Psoas muscle (tissue), 8 donors: ENCODE results near the gene ROBO2. TPM values are rescaled to one million over a fixed set of nuclear protein-coding genes. Genes with fewer than 3 reads are reported as not detected.

Experiments used
- ATAC-seq, 4 donors: fragments of 200-7000 bp; cut with Tn5 transposase; one replicate each; pipeline ENCODE4 v1.9.1; 2020; ENCODE audit warnings: moderate library complexity in 3 of 4, mild to moderate bottlenecking in 2 of 4
- DNase-seq, 2 donors: peaks; one replicate each; pipeline ENCODE4 v3.0.0-alpha.2; 2020
- H3K27ac ChIP-seq: fragments of 200-600 bp; one replicate; pipeline ENCODE4 v1.8.0; 2022
- H3K27me3 ChIP-seq, 3 donors: fragments of 200-600 bp in 1 of 3; one replicate each; pipeline versions ENCODE4 v1.6.1 to v1.8.0; 2013 to 2022; ENCODE audit warnings: low read length in 2 of 3, mild to moderate bottlenecking in 2 of 3, moderate library complexity in 1 of 3; ENCODE audit not compliant: insufficient read depth in 3 of 3
- H3K36me3 ChIP-seq, 2 donors: fragments of 200-600 bp in 1 of 2; one replicate each; pipeline versions ENCODE4 v1.6.1 to v1.8.0; 2013 to 2022; ENCODE audit warnings: low read depth in 1 of 2, mild to moderate bottlenecking in 1 of 2, moderate library complexity in 1 of 2; ENCODE audit not compliant: insufficient read depth in 1 of 2
- H3K4me1 ChIP-seq: fragments of 200-600 bp; one replicate; pipeline ENCODE4 v1.8.0; 2022
- H3K4me3 ChIP-seq: fragments of 200-600 bp; one replicate; pipeline ENCODE4 v1.8.0; 2022; ENCODE audit warnings: mild to moderate bottlenecking
- H3K9me3 ChIP-seq: fragments of 200-600 bp; one replicate; pipeline ENCODE4 v1.8.0; 2022
- WGBS, 3 donors: extraction: QIAGEN DNeasy Blood & Tissue Kit; methylation state at CpG; one replicate each; pipeline versions ENCODE4 v1.1.6 to v1.1.7; 2013; 5-methylcytosine and 5-hydroxymethylcytosine counted together
- intact Hi-C, 2 donors: fragments of 100-400 bp; cut with DNase I; formaldehyde crosslinking; loops; one replicate each; pipeline versions ENCODE4 v1.11.0 to v1.14.2; 2022
- polyA plus RNA-seq, 3 donors: library from polyadenylated mRNA; stranded (reverse); fragments of 200-250 nt; gene quantifications; one replicate each; pipeline ENCODE4 v1.2.3, GENCODE V29; 2013
- total RNA-seq, 4 donors: library from RNA; stranded (reverse); fragmentation: NEBNext Ultra II Directional in 2 of 4; extraction: Animal tissue kit (Norgen Biotek cat#: 25700) in 2 of 4; gene quantifications; one replicate each; pipeline versions ENCODE4 v1.2.1 to v1.2.4, GENCODE V29; 2021 to 2023
- TF ChIP-seq, protein P1 (sequence below): fragments of 200-600 bp; IDR thresholded peaks from one replicate; pipeline ENCODE4 v1.8.0; 2022; ENCODE audit warnings: antibody characterized with exemption
- donor health status: healthy with polysubstance abuse.
- donor health status: DM: no; HTN: no; CAD: no; lungs with moderate emphysema.
- donor health status: Bipolar disorder and iron deficiency.
- donor health status: healthy.
- donor health status: DM: yes; HTN: yes; CAD: no.
- donor health status: DM: no; HTN: no; CAD: no.
- donor health status: DM: no; HTN: no; CAD: no.
- donor health status: DM: yes; HTN: yes; CAD: no.

The ROBO2 gene
- total and polyA plus RNA-seq, 7 donors: 0.03 to 0.39 (median 0.09) TPM; not detected in 1

DNA sequence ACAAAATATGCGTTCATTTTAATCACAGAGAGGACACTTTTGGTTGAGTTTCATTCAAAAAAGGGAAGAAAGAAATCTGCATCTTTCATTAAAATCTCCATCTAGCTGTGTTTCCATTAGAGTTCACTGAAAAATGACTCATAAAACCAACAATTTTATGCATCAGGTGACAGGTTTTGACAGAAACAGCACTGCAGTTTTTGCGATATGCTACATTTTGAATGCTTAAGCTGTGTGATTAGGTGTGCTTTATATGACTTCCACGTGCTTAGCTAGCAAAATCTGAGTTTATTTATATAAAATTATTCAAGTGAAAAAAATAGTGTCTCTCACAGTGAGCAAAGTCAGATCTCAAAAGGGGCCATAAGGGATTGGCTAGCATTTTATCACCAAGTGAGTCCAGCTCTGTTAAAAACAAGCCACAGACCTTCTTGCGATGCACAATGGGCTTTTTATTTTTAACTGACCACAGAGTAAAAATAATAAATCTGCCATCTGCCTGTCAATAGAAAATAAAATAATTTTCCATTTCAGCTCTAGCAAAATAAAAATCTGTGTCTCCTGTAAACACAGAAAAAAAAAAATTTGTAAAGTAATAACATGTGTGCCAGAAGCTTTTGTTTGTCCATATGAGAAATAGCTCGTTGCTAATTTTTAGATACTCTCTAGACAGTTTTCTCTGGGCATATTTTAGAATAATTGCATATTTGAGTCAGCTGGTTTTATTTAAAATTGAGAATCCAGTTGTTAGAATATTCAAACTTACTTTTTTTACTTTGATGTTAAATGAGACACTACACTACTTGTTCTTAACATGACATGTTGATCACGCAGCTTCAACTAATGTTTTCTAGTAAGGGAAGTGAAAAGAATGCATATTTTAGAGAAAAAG is 409.8 kb downstream of the ROBO2 start:
- no peak for ATAC-seq
- Histone ChIP-seq H3K4me3 (no peak overlapping the region), H3K9me3 (no peaks in the 10 kb centered on the region), H3K27ac (no peak overlapping the region), H3K4me1 (no peaks in the 10 kb centered on the region), H3K36me3 (no peaks in the 10 kb centered on the region), H3K27me3 (no peaks in the 10 kb centered on the region)
- no peak for DNase-seq
- TF ChIP-seq, protein P1, sequence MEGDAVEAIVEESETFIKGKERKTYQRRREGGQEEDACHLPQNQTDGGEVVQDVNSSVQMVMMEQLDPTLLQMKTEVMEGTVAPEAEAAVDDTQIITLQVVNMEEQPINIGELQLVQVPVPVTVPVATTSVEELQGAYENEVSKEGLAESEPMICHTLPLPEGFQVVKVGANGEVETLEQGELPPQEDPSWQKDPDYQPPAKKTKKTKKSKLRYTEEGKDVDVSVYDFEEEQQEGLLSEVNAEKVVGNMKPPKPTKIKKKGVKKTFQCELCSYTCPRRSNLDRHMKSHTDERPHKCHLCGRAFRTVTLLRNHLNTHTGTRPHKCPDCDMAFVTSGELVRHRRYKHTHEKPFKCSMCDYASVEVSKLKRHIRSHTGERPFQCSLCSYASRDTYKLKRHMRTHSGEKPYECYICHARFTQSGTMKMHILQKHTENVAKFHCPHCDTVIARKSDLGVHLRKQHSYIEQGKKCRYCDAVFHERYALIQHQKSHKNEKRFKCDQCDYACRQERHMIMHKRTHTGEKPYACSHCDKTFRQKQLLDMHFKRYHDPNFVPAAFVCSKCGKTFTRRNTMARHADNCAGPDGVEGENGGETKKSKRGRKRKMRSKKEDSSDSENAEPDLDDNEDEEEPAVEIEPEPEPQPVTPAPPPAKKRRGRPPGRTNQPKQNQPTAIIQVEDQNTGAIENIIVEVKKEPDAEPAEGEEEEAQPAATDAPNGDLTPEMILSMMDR: no peak
- 60 to 66% (median 61%) methylated on average over 6 of the region's 6 CpGs for WGBS, 3 donors
- intact Hi-C loops: loop anchor here in 1 of 2 donors (5.0 kb wide), 1 partner anchor 1478 kb away; no protein-coding TSS in a partner anchor

DNA sequence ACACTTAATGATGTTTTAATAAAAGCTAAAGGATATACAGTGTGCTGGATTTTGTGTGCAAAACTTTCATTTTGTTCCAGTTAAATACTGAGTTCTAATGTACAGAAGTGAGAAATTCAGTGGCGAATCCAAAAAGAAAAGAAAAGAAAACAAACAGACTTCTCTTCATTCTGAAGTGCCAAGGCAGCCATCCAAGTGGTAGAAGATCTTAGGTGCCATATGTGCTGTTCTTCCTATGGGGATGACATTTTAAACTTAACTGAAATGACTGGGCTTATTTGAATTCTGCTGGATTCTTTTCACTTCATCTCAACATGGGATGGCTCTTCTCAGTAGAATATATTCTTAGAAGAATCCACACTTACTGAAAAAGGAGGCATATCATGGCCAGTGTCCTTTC is 416.5 kb downstream of the ROBO2 start:
- ATAC-seq: no peak
- H3K27ac ChIP-seq: no peak overlapping the region
- no peaks in the 10 kb centered on the region for H3K9me3 ChIP-seq
- no peak for DNase-seq
- no peaks in the 10 kb centered on the region for H3K4me1 ChIP-seq
- no peaks in the 10 kb centered on the region for H3K27me3 ChIP-seq
- intact Hi-C loops: no loop called here
- no peak overlapping the region for H3K4me3 ChIP-seq
- WGBS, 3 donors: 0 to 38% (median 0%) methylated on average over 1 of the region's 1 CpG
- TF ChIP-seq, protein P1: no peak
- H3K36me3 ChIP-seq: no peaks in the 10 kb centered on the region

DNA sequence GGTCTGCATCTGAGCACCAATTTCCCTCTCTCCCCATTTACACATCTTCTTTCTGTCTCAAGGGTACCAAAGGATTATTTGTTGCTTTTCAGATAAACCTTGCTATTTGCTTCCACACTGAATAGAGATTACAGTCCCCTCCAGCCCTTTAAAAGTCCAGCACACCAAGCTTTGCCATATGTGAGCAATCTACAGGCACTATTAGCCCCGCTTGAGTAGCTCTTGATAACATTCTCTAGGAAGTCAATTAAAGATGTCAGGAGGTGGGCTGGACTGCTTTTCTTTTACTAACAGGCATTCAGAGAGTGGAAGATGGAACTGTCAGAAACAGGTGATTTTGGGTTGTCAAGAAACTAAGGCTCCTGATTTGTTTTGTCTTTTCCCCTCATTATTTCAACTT is 417.0 kb downstream of the ROBO2 start:
- TF ChIP-seq, protein P1: no peak
- ATAC-seq: no peak

DNA sequence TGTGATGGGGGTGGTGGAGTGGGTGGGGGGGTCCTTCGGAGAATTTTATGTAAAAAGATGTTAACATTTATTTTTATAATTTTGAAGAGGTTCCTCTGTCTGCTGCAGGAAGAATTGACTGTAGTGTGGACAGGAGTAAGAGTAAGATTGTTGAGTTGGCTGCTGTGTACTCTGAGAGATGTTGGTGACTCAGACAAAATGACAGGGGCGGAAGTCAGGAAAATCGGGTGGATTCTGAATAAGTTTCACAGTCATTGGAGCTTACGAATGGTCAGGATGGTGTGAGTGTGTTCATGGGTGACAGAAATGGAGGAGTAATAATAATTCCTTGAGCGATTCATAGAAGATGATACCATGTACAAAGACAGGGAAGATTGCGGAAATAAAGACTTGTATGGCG is 420.0 kb downstream of the ROBO2 start:
- ATAC-seq (no peak), DNase-seq (no peak)
- WGBS, 3 donors: 90 to 93% (median 92%) methylated on average over 7 of the region's 7 CpGs
- H3K9me3 ChIP-seq: no peaks in the 10 kb centered on the region
- intact Hi-C loops: no loop called here
- no peaks in the 10 kb centered on the region for H3K27me3 ChIP-seq
- TF ChIP-seq, protein P1: no peak
- H3K27ac ChIP-seq: no peak overlapping the region
- H3K4me3 ChIP-seq: no peak overlapping the region
- H3K36me3 ChIP-seq: no peaks in the 10 kb centered on the region
- no peaks in the 10 kb centered on the region for H3K4me1 ChIP-seq

More for the DNA sequence above, 417.0 kb downstream of the ROBO2 start:
- Histone ChIP-seq H3K4me3 (no peak overlapping the region), H3K27me3 (no peaks in the 10 kb centered on the region), H3K9me3 (no peaks in the 10 kb centered on the region), H3K27ac (no peak overlapping the region), H3K4me1 (no peaks in the 10 kb centered on the region), H3K36me3 (no peaks in the 10 kb centered on the region)
- DNase-seq: no peak
- intact Hi-C loops: no loop called here
- 78 to 93% (median 92%) methylated on average over 1 of the region's 1 CpG for WGBS, 3 donors
